IMR-90 (cell line): ENCODE measurements around the gene HCN3. TPM values are rescaled to one million over a fixed set of nuclear protein-coding genes. Genes with fewer than 3 reads are reported as not detected.

Source experiments
- ATAC-seq: fragments of 200-7000 bp; cut with Tn5 transposase; 2 replicates; pipeline ENCODE4 v1.9.1; 2020; ENCODE audit warnings: low read depth, mild to moderate bottlenecking, moderate library complexity
- BruUV-seq: library from RNA; stranded (reverse); fragments of 400-500 nt; replicated peaks from 2 replicates; lab custom pipeline; 2021; lab: Mats Ljungman, UMichigan
- CTCF ChIA-PET: fragments of 300-600 bp; formaldehyde crosslinking; extraction: SDS; loops from one replicate; lab custom pipeline; 2021; ENCODE audit warnings: antibody characterized with exemption; lab: Yijun Ruan, JAX
- POLR2A ChIA-PET: fragments of 300-600 bp; sonication (Branson Sonifier 250); formaldehyde crosslinking; loops from one replicate; lab custom pipeline; 2022; ENCODE audit warnings: antibody characterized with exemption; ENCODE audit not compliant: unreplicated experiment; lab: Charles Lee
- DNase-seq: peaks from one replicate; pipeline ENCODE4 v3.0.0; 2013
- H2AFZ ChIP-seq: replicated peaks from 2 replicates; pipeline ENCODE3; 2013; ENCODE audit warnings: low read length, mild to moderate bottlenecking; ENCODE audit not compliant: poor library complexity
- H2AK5ac ChIP-seq: 2 replicates; pipeline ENCODE4 v1.6.1; 2013; ENCODE audit warnings: low read depth, low read length, inconsistent platforms
- H2AK9ac ChIP-seq: replicated peaks from 2 replicates; pipeline ENCODE3; 2013; ENCODE audit warnings: mild to moderate bottlenecking, low read depth, low read length, moderate library complexity; ENCODE audit not compliant: poor library complexity
- H2BK120ac ChIP-seq: 2 replicates; pipeline ENCODE4 v1.6.1; 2013; ENCODE audit warnings: low read depth, low read length, inconsistent platforms
- H2BK15ac ChIP-seq: 3 replicates; pipeline ENCODE4 v1.6.1; 2013; ENCODE audit warnings: low read depth, low read length, inconsistent platforms
- H2BK20ac ChIP-seq: 2 replicates; pipeline ENCODE4 v1.6.1; 2013; ENCODE audit warnings: low read depth, mild to moderate bottlenecking, inconsistent platforms, low read length, moderate library complexity
- H2BK5ac ChIP-seq: 2 replicates; pipeline ENCODE4 v1.6.1; 2013; ENCODE audit warnings: mild to moderate bottlenecking, low read depth, low read length, inconsistent platforms; ENCODE audit not compliant: poor library complexity, severe bottlenecking
- H3K14ac ChIP-seq: replicated peaks from 2 replicates; pipeline ENCODE4 v1.6.1; 2013; ENCODE audit warnings: low read depth, low read length, inconsistent platforms
- H3K18ac ChIP-seq: 2 replicates; pipeline ENCODE4 v1.6.1; 2013; ENCODE audit warnings: low read depth, low read length, control low read depth
- H3K23ac ChIP-seq: 2 replicates; pipeline ENCODE4 v1.6.1; 2013; ENCODE audit warnings: low read depth, low read length, inconsistent platforms
- H3K27ac ChIP-seq: 2 replicates; pipeline ENCODE4 v1.5.1; 2013; ENCODE audit warnings: mild to moderate bottlenecking, control low read depth, low read length; ENCODE audit not compliant: insufficient read depth
- H3K27me3 ChIP-seq: 2 replicates; pipeline ENCODE4 v1.6.1; 2013; ENCODE audit warnings: low read length; ENCODE audit not compliant: control insufficient read depth, insufficient read depth
- H3K36me3 ChIP-seq: 2 replicates; pipeline ENCODE4 v1.6.1; 2013; ENCODE audit warnings: low read length, mixed read lengths; ENCODE audit not compliant: control insufficient read depth, insufficient read depth
- H3K4ac ChIP-seq: 2 replicates; pipeline ENCODE4 v1.6.1; 2013; ENCODE audit warnings: low read depth, low read length, inconsistent platforms
- H3K4me1 ChIP-seq: 2 replicates; pipeline ENCODE4 v1.6.1; 2013; ENCODE audit warnings: low read length, mixed read lengths; ENCODE audit not compliant: control insufficient read depth, insufficient read depth
- H3K4me2 ChIP-seq: 2 replicates; pipeline ENCODE4 v1.6.1; 2013; ENCODE audit warnings: low read depth, mild to moderate bottlenecking, control low read depth, low read length, moderate library complexity
- H3K4me3 ChIP-seq: 2 replicates; pipeline ENCODE4 v1.5.1; 2013; ENCODE audit warnings: low read depth, mild to moderate bottlenecking, control low read depth, low read length, moderate library complexity; ENCODE audit not compliant: insufficient read depth
- H3K56ac ChIP-seq: 2 replicates; pipeline ENCODE4 v1.6.1; 2013; ENCODE audit warnings: low read length, inconsistent platforms; ENCODE audit not compliant: insufficient read depth; ENCODE audit errors: extremely low read depth
- H3K79me1 ChIP-seq, 2 experiments: 2 replicates each; pipeline ENCODE4 v1.6.1; 2013; ENCODE audit warnings: low read length in 2 of 2, inconsistent platforms in 1 of 2, low read depth in 1 of 2
- H3K9ac ChIP-seq: 2 replicates; pipeline ENCODE4 v1.6.1; 2013; ENCODE audit warnings: low read depth, low read length, control low read depth
- H3K9me1 ChIP-seq: 2 replicates; pipeline ENCODE4 v1.6.1; 2013; ENCODE audit warnings: low read length, inconsistent platforms; ENCODE audit not compliant: insufficient read depth
- H3K9me3 ChIP-seq: 2 replicates; pipeline ENCODE4 v1.6.1; 2013; ENCODE audit warnings: low read length; ENCODE audit not compliant: control insufficient read depth, insufficient read depth
- H4K20me1 ChIP-seq: 2 replicates; pipeline ENCODE4 v1.6.1; 2013; ENCODE audit warnings: low read length, inconsistent platforms; ENCODE audit not compliant: insufficient read depth
- H4K5ac ChIP-seq: 2 replicates; pipeline ENCODE4 v1.6.1; 2013; ENCODE audit warnings: mild to moderate bottlenecking, low read depth, low read length, control low read depth
- H4K8ac ChIP-seq, 2 experiments: 2 replicates each; pipeline ENCODE4 v1.6.1; 2013; ENCODE audit warnings: low read depth in 2 of 2, low read length in 2 of 2, control low read depth in 1 of 2, inconsistent platforms in 1 of 2
- H4K91ac ChIP-seq: 2 replicates; pipeline ENCODE4 v1.6.1; 2013; ENCODE audit warnings: low read depth, low read length, inconsistent platforms; ENCODE audit not compliant: insufficient read depth
- BHLHE40 ChIP-seq: fragments of 150-350 bp; IDR thresholded peaks from 2 replicates; pipeline ENCODE4 v1.6.1; 2016; ENCODE audit warnings: mild to moderate bottlenecking, low read depth, low read length
- CHD1 ChIP-seq: IDR thresholded peaks from 2 replicates; pipeline ENCODE4 v1.6.1; 2012; ENCODE audit warnings: low read depth, low read length, improper control_type of control experiment
- CTCF ChIP-seq: conservative IDR thresholded peaks from 2 replicates; pipeline ENCODE4 v1.5.1; 2012; ENCODE audit warnings: mild to moderate bottlenecking, low read depth, low read length, improper control_type of control experiment
- ELK1 ChIP-seq: fragments of 150-350 bp; IDR thresholded peaks from 2 replicates; pipeline ENCODE4 v1.6.1; 2016; ENCODE audit warnings: low read depth, mild to moderate bottlenecking, low read length, moderate library complexity, borderline replicate concordance
- FOS ChIP-seq: fragments of 150-350 bp; IDR thresholded peaks from 2 replicates; pipeline ENCODE4 v1.6.1; 2016; ENCODE audit warnings: low read depth, low read length
- MAZ ChIP-seq: IDR thresholded peaks from 2 replicates; pipeline ENCODE4 v1.6.1; 2012; ENCODE audit warnings: low read depth, mild to moderate bottlenecking, low read length, improper control_type of control experiment, moderate library complexity, borderline replicate concordance
- MXI1 ChIP-seq: IDR thresholded peaks from 2 replicates; pipeline ENCODE4 v1.6.1; 2012; ENCODE audit warnings: low read depth, mild to moderate bottlenecking, low read length, moderate library complexity, borderline replicate concordance
- NFE2L2 ChIP-seq: fragments of 150-350 bp; IDR thresholded peaks from 2 replicates; pipeline ENCODE4 v1.6.1; 2016; ENCODE audit warnings: low read depth, mild to moderate bottlenecking, low read length
- POLR2A ChIP-seq: IDR thresholded peaks from 2 replicates; pipeline ENCODE4 v1.6.1; 2012; ENCODE audit warnings: mild to moderate bottlenecking, low read depth, low read length
- RAD21 ChIP-seq: IDR thresholded peaks from 2 replicates; pipeline ENCODE4 v1.6.1; 2012; ENCODE audit warnings: low read length, improper control_type of control experiment
- RCOR1 ChIP-seq: IDR thresholded peaks from 2 replicates; pipeline ENCODE4 v1.6.1; 2012; ENCODE audit warnings: mild to moderate bottlenecking, low read length, improper control_type of control experiment; ENCODE audit not compliant: insufficient replicate concordance
- RFX5 ChIP-seq: IDR thresholded peaks from 2 replicates; pipeline ENCODE4 v1.8.0; 2012; ENCODE audit warnings: low read depth, mild to moderate bottlenecking, low read length, moderate library complexity
- SMC3 ChIP-seq: fragments of 150-350 bp; IDR thresholded peaks from 2 replicates; pipeline ENCODE4 v1.6.1; 2016; ENCODE audit warnings: low read depth, mild to moderate bottlenecking, antibody characterized with exemption, low read length, moderate library complexity
- USF2 ChIP-seq: fragments of 150-350 bp; IDR thresholded peaks from 2 replicates; pipeline ENCODE4 v1.6.1; 2017; ENCODE audit warnings: mild to moderate bottlenecking, antibody characterized with exemption, low read length, low read depth
- WGBS, 2 experiments: methylation state at CpG; one replicate each; pipeline versions ENCODE4 v1.1.5 to v1.1.7; 2013; ENCODE audit warnings: missing lambda C conversion rate in 2 of 2; ENCODE audit not compliant: insufficient read length in 1 of 2; ENCODE audit errors: extremely low coverage in 2 of 2; 5-methylcytosine and 5-hydroxymethylcytosine counted together
- dilution Hi-C: fragments of 300-500 bp; cut with HindIII; formaldehyde crosslinking; loops from one replicate; pipeline ENCODE4 v1.14.3; 2018; ENCODE audit warnings: low sequenced_read_pairs; ENCODE audit not compliant: unreplicated experiment
- in situ Hi-C: fragments of 300-500 bp; cut with MboI; formaldehyde crosslinking; loops from 3 replicates; pipeline ENCODE4 v1.14.3; 2019; ENCODE audit warnings: low sequenced_read_pairs, inconsistent platforms, mixed read lengths
- intact Hi-C: fragments of 100-400 bp; cut with micrococcal nuclease; formaldehyde crosslinking; loops from 2 replicates; pipeline ENCODE4 v1.10.0; 2022
- polyA plus RNA-seq, 3 experiments: library from polyadenylated mRNA; depleted of rRNA; stranded (reverse); fragments of >200 nt; gene quantifications; 2 replicates each; pipeline ENCODE4 v1.2.3, GENCODE V29; 2012; ENCODE audit warnings: low replicate concordance in 1 of 3
- total RNA-seq: library from RNA; depleted of rRNA; stranded (reverse); fragments of >200 nt; gene quantifications from 2 replicates; pipeline ENCODE4 v1.2.3, GENCODE V29; 2012

Gene HCN3
- total and polyA plus RNA-seq, 2 of the 4 experiments (the other 2 are of a cell fraction): 0.36 to 2.7 TPM

GRCh38 chr1:155305881-155306391 lies 28.7 kb downstream of the HCN3 start:
- 20% methylated on average over 1 of the region's 7 CpGs; no CpG with 5 or more reads in 1 of the 2 experiments for WGBS, 2 experiments
- Histone ChIP-seq H3K9me3 (no peaks in the 10 kb centered on the region), H3K56ac (no peak overlapping the region), H3K27ac (no peak overlapping the region), H3K14ac (no peak overlapping the region), H3K4me3 (no peak overlapping the region), H4K91ac (no peak overlapping the region), H2AK5ac (no peak overlapping the region), H4K20me1 (no peaks in the 10 kb centered on the region), H3K79me1 (peaks cover 4 to 20% of the 10 kb centered on the region in 2 experiments; a peak in 3 of 4 replicates), H3K9ac (no peak overlapping the region), H2BK5ac (no peak overlapping the region), H2AFZ (peak overlapping the region; percentile 72), H3K36me3 (no peaks in the 10 kb centered on the region), H2BK20ac (no peak overlapping the region), H3K9me1 (peaks cover 7% of the 10 kb centered on the region; the same call in 1 of the 2 replicates), H4K5ac (no peak overlapping the region), H3K23ac (no peak overlapping the region; the same call in 1 of the 2 replicates), H3K4me2 (no peak overlapping the region), H3K18ac (no peak overlapping the region), H3K27me3 (peaks cover 2% of the 10 kb centered on the region; the same call in 1 of the 2 replicates), H3K4me1 (peaks cover 4% of the 10 kb centered on the region), H2BK120ac (no peak overlapping the region), H2AK9ac (peak overlapping the region; percentile 42), H4K8ac (no peak overlapping the region), H2BK15ac (no peak overlapping the region), H3K4ac (peak overlapping the region; percentile 51; the same call in 1 of the 2 replicates)
- in situ Hi-C loops: no loop called here
- dilution Hi-C loops: no loop called here
- ChIA-PET POLR2A (no interaction called here), CTCF (no interaction called here)
- BruUV-seq: no TSS peak
- ATAC-seq (no peak), DNase-seq (no peak)
- TF ChIP-seq NFE2L2 (no peak), BHLHE40 (no peak), POLR2A (no peak), FOS (no peak), MXI1 (no peak), CHD1 (no peak), RAD21 (no peak), ELK1 (no peak), SMC3 (no peak), MAZ (no peak), RFX5 (no peak), RCOR1 (no peak), USF2 (no peak), CTCF (no peak)
- intact Hi-C loops: loop anchor here (5.0 kb wide), 1 partner anchor 44 kb away; the partner anchor contains the start of gene SCAMP3
